Measurements from ENCODE around the gene SUGCT.
"Not testable (repeated sequence)": the region's sequence is repeated elsewhere in the genome, so short reads cannot be mapped to it uniquely, and the experiment has no call there.

DNA sequence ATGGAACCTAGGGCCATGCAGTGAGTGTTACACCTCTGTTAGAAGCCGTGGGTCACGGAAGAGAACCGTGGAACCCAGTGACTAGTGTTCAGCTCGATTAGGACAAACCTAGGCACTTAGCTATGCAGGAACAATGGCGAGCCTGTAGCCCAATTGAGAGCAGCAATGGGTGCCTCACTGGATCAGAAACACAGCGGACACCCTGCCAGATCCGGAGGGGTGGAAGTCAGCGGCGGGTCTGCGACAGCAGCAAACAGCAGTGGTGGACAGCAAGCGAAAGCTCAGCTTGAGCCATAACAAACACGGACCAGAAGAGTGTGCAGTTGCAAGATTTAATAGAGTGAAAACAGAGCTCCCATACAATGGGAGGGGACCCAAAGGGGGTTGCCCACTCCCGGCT, 38.3 kb downstream of the SUGCT start:
- TF ChIP-seq, protein P1, sequence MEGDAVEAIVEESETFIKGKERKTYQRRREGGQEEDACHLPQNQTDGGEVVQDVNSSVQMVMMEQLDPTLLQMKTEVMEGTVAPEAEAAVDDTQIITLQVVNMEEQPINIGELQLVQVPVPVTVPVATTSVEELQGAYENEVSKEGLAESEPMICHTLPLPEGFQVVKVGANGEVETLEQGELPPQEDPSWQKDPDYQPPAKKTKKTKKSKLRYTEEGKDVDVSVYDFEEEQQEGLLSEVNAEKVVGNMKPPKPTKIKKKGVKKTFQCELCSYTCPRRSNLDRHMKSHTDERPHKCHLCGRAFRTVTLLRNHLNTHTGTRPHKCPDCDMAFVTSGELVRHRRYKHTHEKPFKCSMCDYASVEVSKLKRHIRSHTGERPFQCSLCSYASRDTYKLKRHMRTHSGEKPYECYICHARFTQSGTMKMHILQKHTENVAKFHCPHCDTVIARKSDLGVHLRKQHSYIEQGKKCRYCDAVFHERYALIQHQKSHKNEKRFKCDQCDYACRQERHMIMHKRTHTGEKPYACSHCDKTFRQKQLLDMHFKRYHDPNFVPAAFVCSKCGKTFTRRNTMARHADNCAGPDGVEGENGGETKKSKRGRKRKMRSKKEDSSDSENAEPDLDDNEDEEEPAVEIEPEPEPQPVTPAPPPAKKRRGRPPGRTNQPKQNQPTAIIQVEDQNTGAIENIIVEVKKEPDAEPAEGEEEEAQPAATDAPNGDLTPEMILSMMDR (IDR thresholded peaks at IDR 0.05) = not testable (repeated sequence)
- TF ChIP-seq POLR2AphosphoS5 (IDR thresholded peaks at IDR 0.05; ENCODE audit: low read depth, low read length); GABPA (IDR thresholded peaks at IDR 0.05; ENCODE audit: low read depth); TAF1 (IDR thresholded peaks at IDR 0.05; ENCODE audit: borderline replicate concordance, low read depth, low read length); EP300 (IDR thresholded peaks at IDR 0.05; ENCODE audit: borderline replicate concordance in 1 of 2, low read depth in 1 of 2, low read length in 1 of 2); RCOR1 (IDR thresholded peaks at IDR 0.05; ENCODE audit: low read length): not testable (repeated sequence)
- TF ChIP-seq, protein P2, sequence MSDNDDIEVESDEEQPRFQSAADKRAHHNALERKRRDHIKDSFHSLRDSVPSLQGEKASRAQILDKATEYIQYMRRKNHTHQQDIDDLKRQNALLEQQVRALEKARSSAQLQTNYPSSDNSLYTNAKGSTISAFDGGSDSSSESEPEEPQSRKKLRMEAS (IDR thresholded peaks at IDR 0.05; ENCODE audit: low read depth) = not testable (repeated sequence)
- TF ChIP-seq, protein P3, sequence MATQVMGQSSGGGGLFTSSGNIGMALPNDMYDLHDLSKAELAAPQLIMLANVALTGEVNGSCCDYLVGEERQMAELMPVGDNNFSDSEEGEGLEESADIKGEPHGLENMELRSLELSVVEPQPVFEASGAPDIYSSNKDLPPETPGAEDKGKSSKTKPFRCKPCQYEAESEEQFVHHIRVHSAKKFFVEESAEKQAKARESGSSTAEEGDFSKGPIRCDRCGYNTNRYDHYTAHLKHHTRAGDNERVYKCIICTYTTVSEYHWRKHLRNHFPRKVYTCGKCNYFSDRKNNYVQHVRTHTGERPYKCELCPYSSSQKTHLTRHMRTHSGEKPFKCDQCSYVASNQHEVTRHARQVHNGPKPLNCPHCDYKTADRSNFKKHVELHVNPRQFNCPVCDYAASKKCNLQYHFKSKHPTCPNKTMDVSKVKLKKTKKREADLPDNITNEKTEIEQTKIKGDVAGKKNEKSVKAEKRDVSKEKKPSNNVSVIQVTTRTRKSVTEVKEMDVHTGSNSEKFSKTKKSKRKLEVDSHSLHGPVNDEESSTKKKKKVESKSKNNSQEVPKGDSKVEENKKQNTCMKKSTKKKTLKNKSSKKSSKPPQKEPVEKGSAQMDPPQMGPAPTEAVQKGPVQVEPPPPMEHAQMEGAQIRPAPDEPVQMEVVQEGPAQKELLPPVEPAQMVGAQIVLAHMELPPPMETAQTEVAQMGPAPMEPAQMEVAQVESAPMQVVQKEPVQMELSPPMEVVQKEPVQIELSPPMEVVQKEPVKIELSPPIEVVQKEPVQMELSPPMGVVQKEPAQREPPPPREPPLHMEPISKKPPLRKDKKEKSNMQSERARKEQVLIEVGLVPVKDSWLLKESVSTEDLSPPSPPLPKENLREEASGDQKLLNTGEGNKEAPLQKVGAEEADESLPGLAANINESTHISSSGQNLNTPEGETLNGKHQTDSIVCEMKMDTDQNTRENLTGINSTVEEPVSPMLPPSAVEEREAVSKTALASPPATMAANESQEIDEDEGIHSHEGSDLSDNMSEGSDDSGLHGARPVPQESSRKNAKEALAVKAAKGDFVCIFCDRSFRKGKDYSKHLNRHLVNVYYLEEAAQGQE (IDR thresholded peaks at IDR 0.05; ENCODE audit: low read depth, low read length) = not testable (repeated sequence)

All from SK-N-SH (cell line).